OCI-LY1 (cell line): Measurements from ENCODE around the gene MCTP2.

Source experiments
- H2AFZ ChIP-seq: fragments of 200-600 bp; sonication (generic), shearing (Covaris generic); 2 replicates; pipeline ENCODE4 v1.6.0; 2014; ENCODE audit warnings: antibody characterized with exemption, mild to moderate bottlenecking, low read length
- H3F3A ChIP-seq: fragments of 200-600 bp; sonication (generic), shearing (Covaris generic); 2 replicates; pipeline ENCODE4 v1.6.0; 2014; ENCODE audit warnings: mild to moderate bottlenecking, antibody characterized with exemption, low read length, moderate library complexity; ENCODE audit not compliant: insufficient read depth
- H3K27ac ChIP-seq: fragments of 200-600 bp; sonication (generic); 2 replicates; pipeline ENCODE4 v1.5.1; 2014; ENCODE audit warnings: low read length, mixed run types, mild to moderate bottlenecking, low read depth; ENCODE audit not compliant: poor library complexity, severe bottlenecking
- H3K27me3 ChIP-seq: fragments of 200-600 bp; sonication (generic); 2 replicates; pipeline ENCODE4 v1.6.0; 2014; ENCODE audit warnings: antibody characterized with exemption, mild to moderate bottlenecking, low read length, moderate library complexity; ENCODE audit not compliant: insufficient read depth
- H3K36me3 ChIP-seq: fragments of 200-600 bp; sonication (generic); 2 replicates; pipeline ENCODE4 v1.6.1; 2014; ENCODE audit warnings: mild to moderate bottlenecking, antibody characterized with exemption, low read length, moderate library complexity, mixed read lengths; ENCODE audit not compliant: insufficient read depth
- H3K4me1 ChIP-seq: fragments of 200-600 bp; sonication (generic); 2 replicates; pipeline ENCODE4 v1.5.1; 2014; ENCODE audit warnings: mild to moderate bottlenecking, low read length, moderate library complexity; ENCODE audit not compliant: insufficient read depth, severe bottlenecking
- H3K4me2 ChIP-seq: fragments of 200-600 bp; sonication (generic), shearing (Covaris generic); 2 replicates; pipeline ENCODE4 v1.6.1; 2014; ENCODE audit warnings: low read length
- H3K4me3 ChIP-seq: fragments of 200-600 bp; sonication (generic); 2 replicates; pipeline ENCODE4 v1.5.1; 2014; ENCODE audit warnings: low read length, low read depth, mild to moderate bottlenecking, mixed read lengths; ENCODE audit not compliant: poor library complexity, severe bottlenecking
- H3K79me2 ChIP-seq: fragments of 200-600 bp; shearing (Covaris generic); 2 replicates; pipeline ENCODE4 v1.6.1; 2016; ENCODE audit warnings: mixed run types, low read length, mixed read lengths; ENCODE audit not compliant: insufficient read depth
- H3K9ac ChIP-seq: fragments of 200-600 bp; sonication (generic), shearing (Covaris generic); 2 replicates; pipeline ENCODE4 v1.6.1; 2014; ENCODE audit warnings: mild to moderate bottlenecking, low read length, mixed read lengths
- H3K9me2 ChIP-seq: fragments of 200-600 bp; sonication (generic), shearing (Covaris generic); 2 replicates; pipeline ENCODE4 v1.6.1; 2014; ENCODE audit warnings: low read depth, mild to moderate bottlenecking, low read length, mixed read lengths
- H3K9me3 ChIP-seq: fragments of 200-600 bp; shearing (Covaris generic); 2 replicates; pipeline ENCODE4 v1.6.1; 2014; ENCODE audit warnings: low read length, mixed read lengths
- H4K20me1 ChIP-seq: fragments of 200-600 bp; sonication (generic), shearing (Covaris generic); 2 replicates; pipeline ENCODE4 v1.6.0; 2016; ENCODE audit warnings: mild to moderate bottlenecking, low read length; ENCODE audit not compliant: insufficient read depth
- CTCF ChIP-seq: fragments of 200-600 bp; sonication (generic), shearing (Covaris generic); IDR thresholded peaks from 2 replicates; pipeline ENCODE4 v1.5.1; 2017; ENCODE audit warnings: mild to moderate bottlenecking, antibody characterized with exemption, low read length, moderate library complexity, mixed read lengths
- EZH2 ChIP-seq: fragments of 200-600 bp; sonication (generic), shearing (Covaris generic); IDR thresholded peaks from 2 replicates; pipeline ENCODE4 v1.8.0; 2017; ENCODE audit warnings: borderline replicate concordance, mixed run types, mild to moderate bottlenecking, antibody characterized with exemption, low read length, moderate library complexity, mixed read lengths

MCTP2 gene

GRCh38 chr15:94212291-94212690, 19.1 kb upstream of the MCTP2 start:
- H4K20me1 ChIP-seq, result no peaks in the 10 kb centered on the region
- H3K4me1 ChIP-seq, result no peaks in the 10 kb centered on the region
- no peak overlapping the region for H2AFZ ChIP-seq
- no peak for TF ChIP-seq EZH2
- TF ChIP-seq CTCF, result no peak
- H3K27ac ChIP-seq, result no peak overlapping the region
- no peaks in the 10 kb centered on the region for H3K9me2 ChIP-seq
- H3K79me2 ChIP-seq, result no peaks in the 10 kb centered on the region
- no peaks in the 10 kb centered on the region for H3K9me3 ChIP-seq
- no peaks in the 10 kb centered on the region for H3K27me3 ChIP-seq
- no peaks in the 10 kb centered on the region for H3F3A ChIP-seq
- H3K4me3 ChIP-seq, result no peak overlapping the region
- no peak overlapping the region for H3K9ac ChIP-seq
- no peak overlapping the region for H3K4me2 ChIP-seq
- no peaks in the 10 kb centered on the region for H3K36me3 ChIP-seq

- H3K27me3 ChIP-seq, result no peaks in the 10 kb centered on the region
- peaks cover 13% of the 10 kb centered on the region for H3K4me1 ChIP-seq
- H4K20me1 ChIP-seq, result no peaks in the 10 kb centered on the region
- no peaks in the 10 kb centered on the region for H3K36me3 ChIP-seq
- H3K27ac ChIP-seq, result no peak overlapping the region
- no peaks in the 10 kb centered on the region for H3K9me2 ChIP-seq
- no peaks in the 10 kb centered on the region for H3F3A ChIP-seq
- no peak overlapping the region for H3K4me3 ChIP-seq
- H3K9me3 ChIP-seq, result no peaks in the 10 kb centered on the region
- H3K4me2 ChIP-seq, result no peak overlapping the region
- no peak overlapping the region for H3K9ac ChIP-seq
- H3K79me2 ChIP-seq, result no peaks in the 10 kb centered on the region
- TF ChIP-seq EZH2 (no peak), CTCF (no peak)
- no peak overlapping the region for H2AFZ ChIP-seq
Observed at GRCh38 chr15:94225616-94226015, 5.7 kb upstream of the MCTP2 start.

GRCh38 chr15:94228611-94229010, 2.8 kb upstream of the MCTP2 start:
- Histone ChIP-seq H3K36me3 (no peaks in the 10 kb centered on the region), H3K4me1 (peaks cover 31% of the 10 kb centered on the region), H3F3A (no peaks in the 10 kb centered on the region), H3K79me2 (peaks cover 12% of the 10 kb centered on the region), H3K9me3 (no peaks in the 10 kb centered on the region), H3K4me2 (no peak overlapping the region), H3K9me2 (no peaks in the 10 kb centered on the region), H3K4me3 (no peak overlapping the region), H4K20me1 (no peaks in the 10 kb centered on the region), H3K9ac (no peak overlapping the region), H3K27ac (no peak overlapping the region), H3K27me3 (no peaks in the 10 kb centered on the region), H2AFZ (no peak overlapping the region)
- TF ChIP-seq CTCF (no peak), EZH2 (no peak)
